HG03025 (cell line): ENCODE data around the gene PLD2.
"Not testable (repeated sequence)": the region's sequence is repeated elsewhere in the genome, so short reads cannot be mapped to it uniquely, and the experiment has no call there.

Experiments used
- ATAC-seq: cut with Tn5 transposase; IDR thresholded peaks from one replicate; pipeline ENCODE4 v1.9.1; 2021; ENCODE audit warnings: mild to moderate bottlenecking, moderate library complexity; ENCODE audit not compliant: unreplicated experiment, low FRiP score

The PLD2 gene

GRCh38 chr17:4852567-4853207 lies 45.7 kb downstream of the PLD2 start:
- no peak for ATAC-seq

- no peak for ATAC-seq
Observed at GRCh38 chr17:4853208-4853671, 46.3 kb downstream of the PLD2 start.

GRCh38 chr17:4854111-4854681 lies 47.2 kb downstream of the PLD2 start:
- no peak for ATAC-seq

- no peak for ATAC-seq
Observed at GRCh38 chr17:4856271-4856936, 49.5 kb downstream of the PLD2 start.

GRCh38 chr17:4856937-4857314 lies 50.0 kb downstream of the PLD2 start:
- ATAC-seq: no peak

GRCh38 chr17:4857347-4857746 lies 50.4 kb downstream of the PLD2 start:
- ATAC-seq: not testable (repeated sequence)

- no peak for ATAC-seq
Observed at GRCh38 chr17:4858068-4858881, 51.3 kb downstream of the PLD2 start.

- ATAC-seq: no peak
Observed at GRCh38 chr17:4858882-4859260, 51.9 kb downstream of the PLD2 start.

GRCh38 chr17:4859816-4860625 lies 53.1 kb downstream of the PLD2 start:
- no peak for ATAC-seq

- ATAC-seq: no peak
Observed at GRCh38 chr17:4860651-4861050, 53.7 kb downstream of the PLD2 start.

GRCh38 chr17:4861052-4861451 lies 54.1 kb downstream of the PLD2 start:
- ATAC-seq: no peak

GRCh38 chr17:4862720-4863119 lies 55.8 kb downstream of the PLD2 start:
- no peak for ATAC-seq

GRCh38 chr17:4863321-4863720 lies 56.4 kb downstream of the PLD2 start:
- no peak for ATAC-seq

GRCh38 chr17:4867535-4867934 lies 60.6 kb downstream of the PLD2 start:
- not testable (repeated sequence) for ATAC-seq

GRCh38 chr17:4869058-4869998 lies 62.4 kb downstream of the PLD2 start:
- ATAC-seq: not testable (repeated sequence)

GRCh38 chr17:4870855-4871254 lies 63.9 kb downstream of the PLD2 start:
- no peak for ATAC-seq

- ATAC-seq: no peak
Observed at GRCh38 chr17:4872786-4873185, 65.8 kb downstream of the PLD2 start.
